Nephron (organoid): ENCODE data around the gene PPP1R1B.

Source experiments
- H3K27ac Mint-ChIP-seq, 3 experiments: 2 replicates each; pipeline ENCODE4 v1.8.0; 2020; ENCODE audit warnings: mixed read lengths in 3 of 3, mild to moderate bottlenecking in 2 of 3, moderate library complexity in 1 of 3
- H3K27me3 Mint-ChIP-seq: 2 replicates; pipeline ENCODE4 v1.8.0; 2021; ENCODE audit warnings: low read depth, mild to moderate bottlenecking, moderate library complexity, mixed read lengths
- H3K36me3 Mint-ChIP-seq: 2 replicates; pipeline ENCODE4 v1.8.0; 2020; ENCODE audit warnings: low read depth, mixed read lengths
- H3K4me1 Mint-ChIP-seq: 2 replicates; pipeline ENCODE4 v1.8.0; 2020; ENCODE audit warnings: mixed read lengths
- H3K4me3 Mint-ChIP-seq, 3 experiments: 2 replicates each; pipeline ENCODE4 v1.8.0; 2020; ENCODE audit warnings: mild to moderate bottlenecking in 3 of 3, mixed read lengths in 3 of 3, moderate library complexity in 2 of 3
- H3K9me3 Mint-ChIP-seq: 2 replicates; pipeline ENCODE4 v1.8.0; 2020; ENCODE audit warnings: mixed read lengths
- CTCF ChIP-seq, 3 experiments: fragments of 200-600 bp; sonication (generic); IDR thresholded peaks; one replicate each; pipeline ENCODE4 v1.5.0; 2021; ENCODE audit warnings: antibody characterized with exemption in 3 of 3; ENCODE audit not compliant: unreplicated experiment in 3 of 3

PPP1R1B gene

GRCh38 chr17:39641097-39641496 is 14.3 kb downstream of the PPP1R1B start:
- no peaks in the 10 kb centered on the region for H3K9me3 Mint-ChIP-seq
- no peak for TF ChIP-seq CTCF (IDR thresholded peaks at IDR 0.05; ENCODE audit: unreplicated experiment in 3 of 3)
- H3K4me3 Mint-ChIP-seq, result peak overlapping the region in 1 of 3 experiments; percentile 52
- H3K36me3 Mint-ChIP-seq, result peaks cover 3% of the 10 kb centered on the region
- no peak overlapping the region for H3K27ac Mint-ChIP-seq
- H3K27me3 Mint-ChIP-seq, result no peaks in the 10 kb centered on the region
- H3K4me1 Mint-ChIP-seq, result peaks cover 34% of the 10 kb centered on the region

- Mint-ChIP-seq H3K4me1 (peaks cover 27% of the 10 kb centered on the region), H3K27ac (no peak overlapping the region), H3K4me3 (no peak overlapping the region), H3K27me3 (no peaks in the 10 kb centered on the region), H3K36me3 (peaks cover 3% of the 10 kb centered on the region), H3K9me3 (no peaks in the 10 kb centered on the region)
- no peak for TF ChIP-seq CTCF (IDR thresholded peaks at IDR 0.05; ENCODE audit: unreplicated experiment in 3 of 3)
Observed at GRCh38 chr17:39641883-39642282, 15.1 kb downstream of the PPP1R1B start.

GRCh38 chr17:39642291-39643074 is 15.7 kb downstream of the PPP1R1B start:
- Mint-ChIP-seq H3K4me1 (peaks cover 24% of the 10 kb centered on the region), H3K27ac (no peak overlapping the region), H3K9me3 (no peaks in the 10 kb centered on the region), H3K4me3 (no peak overlapping the region), H3K36me3 (peaks cover 3% of the 10 kb centered on the region), H3K27me3 (no peaks in the 10 kb centered on the region)
- TF ChIP-seq CTCF (IDR thresholded peaks at IDR 0.05; ENCODE audit: unreplicated experiment in 3 of 3), result no peak

- Mint-ChIP-seq H3K36me3 (peaks cover 3% of the 10 kb centered on the region), H3K27me3 (no peaks in the 10 kb centered on the region), H3K27ac (no peak overlapping the region), H3K4me1 (peaks cover 16% of the 10 kb centered on the region), H3K4me3 (no peak overlapping the region), H3K9me3 (no peaks in the 10 kb centered on the region)
- no peak for TF ChIP-seq CTCF (IDR thresholded peaks at IDR 0.05; ENCODE audit: unreplicated experiment in 3 of 3)
Observed at GRCh38 chr17:39643271-39643670, 16.5 kb downstream of the PPP1R1B start.

GRCh38 chr17:39647256-39647655 is 20.5 kb downstream of the PPP1R1B start:
- no peak for TF ChIP-seq CTCF (IDR thresholded peaks at IDR 0.05; ENCODE audit: unreplicated experiment in 3 of 3)
- H3K4me3 Mint-ChIP-seq, result no peak overlapping the region
- H3K27me3 Mint-ChIP-seq, result no peaks in the 10 kb centered on the region
- no peak overlapping the region for H3K27ac Mint-ChIP-seq
- H3K36me3 Mint-ChIP-seq, result peaks cover 8% of the 10 kb centered on the region
- H3K9me3 Mint-ChIP-seq, result no peaks in the 10 kb centered on the region
- H3K4me1 Mint-ChIP-seq, result peaks cover 19% of the 10 kb centered on the region
